Measurements from ENCODE around the gene AP2A2. TPM values are rescaled to one million over a fixed set of nuclear protein-coding genes. Genes with fewer than 3 reads are reported as not detected.

The AP2A2 gene
- total RNA-seq, 2 donors from 2014 or later, result 99.0 to 109 TPM

- no peak overlapping the region for H3K4me3 ChIP-seq
- ATAC-seq (ENCODE audit: insufficient number of reproducible peaks, low FRiP score, low read depth), result no peak
- H3K36me3 ChIP-seq, result peaks cover 28% of the 10 kb centered on the region
- no peak for DNase-seq (ENCODE audit: low spot score)
- no peaks in the 10 kb centered on the region for H3K27me3 ChIP-seq (replicated peaks; ENCODE audit: insufficient read depth)
- H3K9me3 ChIP-seq, result no peaks in the 10 kb centered on the region
- no peak overlapping the region for H3K27ac ChIP-seq
- peaks cover 4 to 15% of the 10 kb centered on the region in 2 donors for H3K4me1 ChIP-seq (ENCODE audit: control insufficient read depth in 1 of 2, low read depth in 2 of 2)
- no peak for TF ChIP-seq CTCF (IDR thresholded peaks at IDR 0.05)
These were observed 19.7 kb upstream of the AP2A2 start for GRCh38 chr11:905952-906351.

- H3K27me3 ChIP-seq (replicated peaks; ENCODE audit: insufficient read depth), result no peaks in the 10 kb centered on the region
- no peak for TF ChIP-seq CTCF (IDR thresholded peaks at IDR 0.05)
- peaks cover 16% of the 10 kb centered on the region for H3K36me3 ChIP-seq
These were observed 18.0 kb upstream of the AP2A2 start for GRCh38 chr11:907668-908067.

GRCh38 chr11:908273-908672 is 17.4 kb upstream of the AP2A2 start:
- no peak for DNase-seq (ENCODE audit: low spot score)
- Histone ChIP-seq H3K27ac (no peak overlapping the region), H3K36me3 (peaks cover 10% of the 10 kb centered on the region), H3K27me3 (replicated peaks; ENCODE audit: insufficient read depth) (no peaks in the 10 kb centered on the region), H3K4me3 (no peak overlapping the region), H3K4me1 (ENCODE audit: control insufficient read depth in 1 of 2, low read depth in 2 of 2) (peaks cover 11 to 23% of the 10 kb centered on the region in 2 donors), H3K9me3 (no peaks in the 10 kb centered on the region)
- ATAC-seq (ENCODE audit: insufficient number of reproducible peaks, low FRiP score, low read depth), result no peak
- no peak for TF ChIP-seq CTCF (IDR thresholded peaks at IDR 0.05)

More at GRCh38 chr11:907668-908067, 18.0 kb upstream of the AP2A2 start:
- H3K9me3 ChIP-seq, result no peaks in the 10 kb centered on the region
- H3K4me3 ChIP-seq, result no peak overlapping the region
- ATAC-seq (ENCODE audit: insufficient number of reproducible peaks, low FRiP score, low read depth) (no peak), DNase-seq (ENCODE audit: low spot score) (no peak)
- H3K27ac ChIP-seq, result no peak overlapping the region
- peaks cover 11 to 23% of the 10 kb centered on the region in 2 donors for H3K4me1 ChIP-seq (ENCODE audit: control insufficient read depth in 1 of 2, low read depth in 2 of 2)

- ATAC-seq (ENCODE audit: insufficient number of reproducible peaks, low FRiP score, low read depth), result no peak
- H3K27ac ChIP-seq, result no peak overlapping the region
- peaks cover 11 to 23% of the 10 kb centered on the region in 2 donors for H3K4me1 ChIP-seq (ENCODE audit: control insufficient read depth in 1 of 2, low read depth in 2 of 2)
- no peak overlapping the region for H3K4me3 ChIP-seq
- H3K36me3 ChIP-seq, result peaks cover 3% of the 10 kb centered on the region
- no peaks in the 10 kb centered on the region for H3K9me3 ChIP-seq
- no peak for TF ChIP-seq CTCF (IDR thresholded peaks at IDR 0.05)
- H3K27me3 ChIP-seq (replicated peaks; ENCODE audit: insufficient read depth), result no peaks in the 10 kb centered on the region
- DNase-seq (ENCODE audit: low spot score), result no peak
These were observed 16.3 kb upstream of the AP2A2 start for GRCh38 chr11:909406-909805.

- Histone ChIP-seq H3K27ac (peak overlapping the region; percentile 50 to 55), H3K4me3 (peak overlapping the region; percentile 97), H3K36me3 (no peaks in the 10 kb centered on the region), H3K4me1 (ENCODE audit: control insufficient read depth in 1 of 2, low read depth in 2 of 2) (peaks cover 11 to 23% of the 10 kb centered on the region in 2 donors), H3K9me3 (no peaks in the 10 kb centered on the region), H3K27me3 (replicated peaks; ENCODE audit: insufficient read depth) (no peaks in the 10 kb centered on the region)
- ATAC-seq (ENCODE audit: insufficient number of reproducible peaks, low FRiP score, low read depth), result no peak
- DNase-seq (ENCODE audit: low spot score), result no peak
- no peak for TF ChIP-seq CTCF (IDR thresholded peaks at IDR 0.05)
These were observed 15.6 kb upstream of the AP2A2 start for GRCh38 chr11:910044-910588.

Data from thoracic aorta (tissue), 2 donors.